ENCODE measurements around the gene ZC3H6. TPM values are rescaled to one million over a fixed set of nuclear protein-coding genes. Genes with fewer than 3 reads are reported as not detected.
"Not testable (repeated sequence)": the region's sequence is repeated elsewhere in the genome, so short reads cannot be mapped to it uniquely, and the experiment has no call there.

Gene ZC3H6
- total and polyA plus RNA-seq, 4 donors: 8.8 to 17.6 (median 11.9) TPM

DNA sequence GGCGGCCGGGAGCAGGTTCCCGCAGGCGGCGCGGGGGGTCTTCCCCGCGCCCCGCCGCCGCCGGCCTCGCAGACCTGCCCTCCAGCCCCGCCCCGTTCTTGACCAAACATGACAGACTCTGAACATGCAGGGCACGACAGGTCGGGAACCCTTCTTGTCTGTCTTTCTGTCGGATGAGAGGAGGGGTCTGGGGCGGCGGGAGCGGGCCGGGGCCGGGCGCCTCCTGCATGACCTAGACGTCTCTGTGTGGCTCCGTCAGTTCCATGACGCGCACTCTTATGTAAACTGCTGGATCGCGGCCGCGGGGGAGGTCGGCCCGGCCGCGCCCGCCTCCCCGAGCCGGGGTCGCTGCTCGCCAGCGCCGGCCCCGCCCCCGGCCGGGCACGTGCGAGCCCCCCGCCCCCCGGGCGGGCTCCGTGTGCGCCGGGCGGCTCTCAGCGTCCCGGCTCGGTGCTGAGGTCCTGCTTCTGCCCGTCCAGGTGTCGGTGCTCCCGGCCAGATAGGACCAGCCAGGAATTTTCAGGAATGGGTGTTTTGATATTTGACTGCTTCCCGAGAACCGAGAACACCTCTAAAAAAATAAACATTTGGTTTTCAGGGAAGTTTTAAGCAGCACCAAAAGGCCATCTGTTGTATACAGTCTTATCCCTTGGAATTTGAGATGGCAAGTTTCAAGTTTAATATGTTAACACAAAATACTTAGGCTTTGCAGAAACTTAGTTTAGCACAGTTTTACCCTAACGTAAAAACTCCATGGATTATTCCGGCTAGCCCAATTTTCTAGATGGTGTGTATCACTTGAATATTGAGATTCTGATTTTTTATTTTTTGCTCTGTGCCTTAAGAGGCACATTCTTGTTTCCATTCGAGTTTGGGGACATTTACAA lies 733 bp downstream of the ZC3H6 start:
- Histone ChIP-seq H3K36me3 (ENCODE audit: control insufficient read depth, insufficient read depth, low read length) (no peaks in the 10 kb centered on the region), H3K27me3 (ENCODE audit: control insufficient read depth, insufficient read depth, low read length) (no peaks in the 10 kb centered on the region), H3K9me3 (ENCODE audit: control insufficient read depth, insufficient read depth, low read length) (no peaks in the 10 kb centered on the region), H3K4me1 (ENCODE audit: control insufficient read depth, insufficient read depth, low read length) (peaks cover 5% of the 10 kb centered on the region), H3K27ac (ENCODE audit: low read depth, low read length) (peak overlapping the region; percentile 100), H3K4me3 (ENCODE audit: low read depth, low read length) (peak overlapping the region; percentile 97)
- under 1% methylated on average over 61 of the region's 66 CpGs for WGBS (ENCODE audit: insufficient coverage)
- DNase-seq (ENCODE audit: low read depth in 4 of 6, low spot score in 6 of 6): peak; percentile 62 to 94 (median 77)

DNA sequence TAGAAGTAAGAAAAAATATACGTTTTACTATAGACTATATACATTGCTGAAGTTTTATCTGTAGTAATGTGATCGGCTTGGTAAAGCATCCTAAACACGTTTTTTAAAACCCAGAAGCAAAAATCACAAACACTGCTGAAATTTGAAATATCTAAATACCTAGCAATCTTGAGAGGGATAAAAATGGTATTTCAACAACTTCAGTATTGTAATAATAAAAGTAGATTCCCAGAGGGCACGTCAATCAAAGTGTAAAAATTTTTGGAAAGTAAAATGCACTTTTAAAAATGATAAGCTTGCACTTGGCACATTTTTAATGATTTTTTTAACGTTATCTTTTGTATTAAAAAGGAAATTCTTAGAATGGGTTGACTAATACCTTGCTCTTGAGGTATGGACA lies 1.6 kb downstream of the ZC3H6 start:
- Histone ChIP-seq H3K36me3 (ENCODE audit: control insufficient read depth, insufficient read depth, low read length) (no peaks in the 10 kb centered on the region), H3K4me1 (ENCODE audit: control insufficient read depth, insufficient read depth, low read length) (peaks cover 5% of the 10 kb centered on the region), H3K9me3 (ENCODE audit: control insufficient read depth, insufficient read depth, low read length) (no peaks in the 10 kb centered on the region), H3K4me3 (ENCODE audit: low read depth, low read length) (no peak overlapping the region), H3K27ac (ENCODE audit: low read depth, low read length) (no peak overlapping the region), H3K27me3 (ENCODE audit: control insufficient read depth, insufficient read depth, low read length) (no peaks in the 10 kb centered on the region)
- no CpG with 5 or more reads among the region's 5 CpGs for whole genome bisulfite sequencing (ENCODE audit: insufficient coverage)
- no peak for DNase-seq (ENCODE audit: low read depth in 4 of 6, low spot score in 6 of 6)

GRCh38 chr2:112277596-112278220 lies 2.3 kb downstream of the ZC3H6 start:
- no peak for DNase-seq (ENCODE audit: low read depth in 4 of 6, low spot score in 6 of 6)
- Histone ChIP-seq H3K9me3 (ENCODE audit: control insufficient read depth, insufficient read depth, low read length) (no peaks in the 10 kb centered on the region), H3K4me3 (ENCODE audit: low read depth, low read length) (no peak overlapping the region), H3K27me3 (ENCODE audit: control insufficient read depth, insufficient read depth, low read length) (no peaks in the 10 kb centered on the region), H3K27ac (ENCODE audit: low read depth, low read length) (no peak overlapping the region), H3K36me3 (ENCODE audit: control insufficient read depth, insufficient read depth, low read length) (no peaks in the 10 kb centered on the region), H3K4me1 (ENCODE audit: control insufficient read depth, insufficient read depth, low read length) (peaks cover 5% of the 10 kb centered on the region)
- 100% methylated on average over 1 of the region's 5 CpGs for WGBS (ENCODE audit: insufficient coverage)

DNA sequence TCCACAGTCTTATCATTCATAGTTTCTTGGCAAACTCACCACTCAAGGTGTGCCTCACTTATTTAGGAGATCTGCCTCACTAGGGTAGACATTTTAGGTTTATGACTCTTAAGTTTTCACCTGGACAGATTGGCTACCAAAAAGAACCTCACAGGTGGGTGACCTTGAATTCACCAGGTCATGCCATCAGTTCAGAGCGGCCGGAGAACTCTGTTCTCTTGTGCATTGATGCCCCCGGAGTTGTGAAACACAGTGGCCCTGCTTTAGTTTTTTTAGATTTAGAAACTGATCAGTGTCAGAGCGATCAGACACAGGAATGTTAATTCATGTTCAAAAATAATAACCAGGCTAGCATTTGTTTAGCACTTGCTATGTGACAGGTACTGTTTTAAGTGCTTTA lies 6.7 kb downstream of the ZC3H6 start:
- not testable (repeated sequence) for H3K4me3 ChIP-seq (ENCODE audit: low read depth, low read length); H3K36me3 ChIP-seq (ENCODE audit: control insufficient read depth, insufficient read depth, low read length); H3K4me1 ChIP-seq (ENCODE audit: control insufficient read depth, insufficient read depth, low read length); DNase-seq (ENCODE audit: low read depth in 4 of 6, low spot score in 6 of 6); H3K27me3 ChIP-seq (ENCODE audit: control insufficient read depth, insufficient read depth, low read length); H3K27ac ChIP-seq (ENCODE audit: low read depth, low read length); H3K9me3 ChIP-seq (ENCODE audit: control insufficient read depth, insufficient read depth, low read length)
- WGBS (ENCODE audit: insufficient coverage): 100% methylated on average over 2 of the region's 4 CpGs

DNA sequence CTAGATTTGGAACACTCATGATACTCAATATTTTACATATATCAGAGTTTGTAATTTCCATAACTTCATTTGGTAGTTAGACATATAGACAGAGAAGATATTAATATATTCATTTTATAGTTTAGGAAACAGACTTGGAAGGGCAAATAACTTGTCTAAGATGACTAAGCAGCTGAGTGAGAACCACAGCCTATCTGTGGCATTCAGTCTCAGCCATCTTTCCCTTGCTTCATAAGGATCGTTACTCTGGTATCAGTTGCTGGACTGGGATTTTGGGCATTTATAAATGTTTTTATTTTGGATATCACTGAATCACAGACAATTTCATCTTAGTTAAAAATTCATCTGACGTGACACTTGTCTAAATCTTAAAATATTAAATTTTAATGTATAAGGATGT lies 8.1 kb downstream of the ZC3H6 start:
- no CpG with 5 or more reads among the region's 2 CpGs for WGBS (ENCODE audit: insufficient coverage)
- not testable (repeated sequence) for H3K4me1 ChIP-seq (ENCODE audit: control insufficient read depth, insufficient read depth, low read length); H3K27me3 ChIP-seq (ENCODE audit: control insufficient read depth, insufficient read depth, low read length); DNase-seq (ENCODE audit: low read depth in 4 of 6, low spot score in 6 of 6); H3K36me3 ChIP-seq (ENCODE audit: control insufficient read depth, insufficient read depth, low read length); H3K27ac ChIP-seq (ENCODE audit: low read depth, low read length); H3K4me3 ChIP-seq (ENCODE audit: low read depth, low read length); H3K9me3 ChIP-seq (ENCODE audit: control insufficient read depth, insufficient read depth, low read length)

DNA sequence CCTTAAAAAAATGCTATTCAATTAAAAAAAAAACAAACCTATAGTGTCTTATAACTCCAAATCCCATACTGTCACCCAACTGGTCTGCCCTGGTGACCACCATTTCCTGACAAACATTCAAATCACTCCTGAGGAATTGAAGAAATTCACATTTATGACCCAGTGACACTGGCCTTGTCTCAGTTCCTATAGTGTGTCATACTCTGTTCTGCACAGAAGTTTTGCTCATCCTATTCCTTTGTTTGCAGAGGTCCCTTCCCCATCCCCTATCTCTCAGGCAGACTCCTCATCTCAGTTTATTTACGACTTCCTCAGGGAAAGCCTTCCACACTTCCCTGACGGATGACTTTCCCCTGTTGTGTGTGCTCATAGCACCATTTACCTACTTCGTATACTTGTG lies 14.7 kb downstream of the ZC3H6 start:
- no peak for DNase-seq (ENCODE audit: low read depth in 4 of 6, low spot score in 6 of 6)
- no peaks in the 10 kb centered on the region for H3K4me1 ChIP-seq (ENCODE audit: control insufficient read depth, insufficient read depth, low read length)
- WGBS (ENCODE audit: insufficient coverage): no CpG with 5 or more reads among the region's 3 CpGs

GRCh38 chr2:112290648-112291047 lies 15.3 kb downstream of the ZC3H6 start:
- Histone ChIP-seq H3K27me3 (ENCODE audit: control insufficient read depth, insufficient read depth, low read length) (no peaks in the 10 kb centered on the region), H3K4me3 (ENCODE audit: low read depth, low read length) (no peak overlapping the region), H3K36me3 (ENCODE audit: control insufficient read depth, insufficient read depth, low read length) (no peaks in the 10 kb centered on the region), H3K4me1 (ENCODE audit: control insufficient read depth, insufficient read depth, low read length) (no peaks in the 10 kb centered on the region), H3K27ac (ENCODE audit: low read depth, low read length) (no peak overlapping the region), H3K9me3 (ENCODE audit: control insufficient read depth, insufficient read depth, low read length) (no peaks in the 10 kb centered on the region)
- no CpG with 5 or more reads among the region's 1 CpG for WGBS (ENCODE audit: insufficient coverage)
- peak in 1 of 6 donors; percentile 53 for DNase-seq (ENCODE audit: low read depth in 4 of 6, low spot score in 6 of 6)

More for the DNA sequence above, 14.7 kb downstream of the ZC3H6 start:
- H3K9me3 ChIP-seq (ENCODE audit: control insufficient read depth, insufficient read depth, low read length): no peaks in the 10 kb centered on the region
- H3K27ac ChIP-seq (ENCODE audit: low read depth, low read length): no peak overlapping the region
- no peak overlapping the region for H3K4me3 ChIP-seq (ENCODE audit: low read depth, low read length)
- no peaks in the 10 kb centered on the region for H3K36me3 ChIP-seq (ENCODE audit: control insufficient read depth, insufficient read depth, low read length)
- H3K27me3 ChIP-seq (ENCODE audit: control insufficient read depth, insufficient read depth, low read length): no peaks in the 10 kb centered on the region

DNA sequence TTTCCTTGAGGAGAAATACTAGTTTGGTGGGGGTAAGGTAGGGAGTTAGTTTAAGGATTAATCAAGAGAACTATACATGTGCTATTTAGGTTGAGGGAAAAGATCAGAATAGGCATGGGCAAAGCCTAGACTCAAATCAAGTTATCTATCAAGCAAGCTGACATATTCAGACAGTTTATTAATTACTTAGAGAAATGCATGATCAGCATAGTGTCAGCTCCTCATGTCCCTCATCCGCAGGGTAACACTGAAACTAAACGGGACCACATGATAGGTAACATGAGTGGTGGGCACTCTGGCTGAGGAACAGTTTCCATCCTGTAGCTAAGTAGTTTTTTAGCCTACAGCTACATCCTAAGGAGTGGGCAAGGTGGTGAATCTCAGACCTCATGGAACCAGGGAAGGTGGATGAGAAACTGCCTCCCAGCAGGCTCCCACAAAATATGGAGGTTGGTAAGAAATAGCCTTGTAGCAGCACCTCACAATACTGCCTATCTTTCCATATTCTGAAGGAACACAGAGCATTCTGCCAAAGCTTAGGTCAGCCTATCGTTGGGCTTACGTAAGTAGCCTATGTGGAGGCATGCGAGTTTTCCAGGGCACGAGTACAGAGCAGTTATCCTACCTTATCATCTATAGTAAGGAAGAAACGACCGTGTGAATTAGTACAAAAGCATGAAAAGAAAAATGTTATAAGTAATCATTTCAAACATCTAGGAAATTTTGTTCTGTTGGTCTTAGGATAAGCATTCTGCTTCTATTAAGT lies 18.4 kb downstream of the ZC3H6 start:
- no peak for DNase-seq (ENCODE audit: low read depth in 4 of 6, low spot score in 6 of 6)
- no peak overlapping the region for H3K27ac ChIP-seq (ENCODE audit: low read depth, low read length)
- 60% methylated on average over 1 of the region's 8 CpGs for WGBS (ENCODE audit: insufficient coverage)
- H3K36me3 ChIP-seq (ENCODE audit: control insufficient read depth, insufficient read depth, low read length): no peaks in the 10 kb centered on the region
- H3K9me3 ChIP-seq (ENCODE audit: control insufficient read depth, insufficient read depth, low read length): no peaks in the 10 kb centered on the region
- no peaks in the 10 kb centered on the region for H3K27me3 ChIP-seq (ENCODE audit: control insufficient read depth, insufficient read depth, low read length)
- H3K4me3 ChIP-seq (ENCODE audit: low read depth, low read length): no peak overlapping the region
- no peaks in the 10 kb centered on the region for H3K4me1 ChIP-seq (ENCODE audit: control insufficient read depth, insufficient read depth, low read length)

- H3K27me3 ChIP-seq (ENCODE audit: control insufficient read depth, insufficient read depth, low read length): no peaks in the 10 kb centered on the region
- no CpG with 5 or more reads among the region's 5 CpGs for WGBS (ENCODE audit: insufficient coverage)
- DNase-seq (ENCODE audit: low read depth in 4 of 6, low spot score in 6 of 6): no peak
- H3K36me3 ChIP-seq (ENCODE audit: control insufficient read depth, insufficient read depth, low read length): no peaks in the 10 kb centered on the region
- H3K9me3 ChIP-seq (ENCODE audit: control insufficient read depth, insufficient read depth, low read length): no peaks in the 10 kb centered on the region
- H3K4me3 ChIP-seq (ENCODE audit: low read depth, low read length): no peak overlapping the region
- H3K4me1 ChIP-seq (ENCODE audit: control insufficient read depth, insufficient read depth, low read length): no peaks in the 10 kb centered on the region
- H3K27ac ChIP-seq (ENCODE audit: low read depth, low read length): no peak overlapping the region
Observed at GRCh38 chr2:112295407-112296078, 20.1 kb downstream of the ZC3H6 start.

Measured in spinal cord (tissue), 10 donors.